ENCODE data around the gene ACTN2.

DNA sequence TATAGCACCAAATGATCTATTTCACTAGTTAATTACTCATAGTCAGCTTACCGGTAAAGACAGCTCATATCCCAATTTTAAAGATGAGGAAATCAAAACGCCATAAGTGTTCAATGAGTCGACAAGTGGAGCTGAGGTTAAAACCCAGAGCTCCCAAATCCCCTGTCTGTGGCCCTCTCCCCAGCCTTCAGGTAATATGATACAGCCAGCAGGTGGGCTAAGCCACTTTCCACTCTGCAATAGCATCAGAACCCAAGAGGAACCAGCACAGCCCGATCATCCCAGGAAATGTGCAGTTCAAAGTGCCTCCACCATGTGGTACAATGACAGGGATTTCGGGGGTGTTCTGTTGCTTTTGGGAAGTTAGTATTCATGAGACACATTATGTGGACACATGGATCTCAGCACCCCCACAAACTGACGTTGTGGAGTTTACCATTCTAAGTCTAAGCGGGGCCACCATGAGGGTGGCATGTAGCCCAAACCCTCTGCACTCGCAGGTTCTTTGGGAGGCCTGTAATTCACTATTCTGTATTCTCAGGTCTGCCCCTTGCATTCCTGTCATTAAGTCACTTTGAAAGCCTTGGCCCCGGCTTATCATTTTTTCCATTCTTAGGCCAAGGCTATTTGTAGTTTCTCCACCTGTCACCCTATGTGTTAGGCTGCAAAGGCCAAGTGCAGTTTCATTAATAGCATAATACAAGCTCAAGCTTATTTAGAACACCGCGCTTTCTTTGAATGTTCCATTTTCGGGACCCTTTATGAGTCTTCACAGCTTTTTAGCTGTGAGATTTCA lies 26.3 kb upstream of the ACTN2 start:
- TF ChIP-seq POLR2AphosphoS5 (IDR thresholded peaks at IDR 0.05; ENCODE audit: low read depth, low read length) (no peak), TCF7L2 (IDR thresholded peaks at IDR 0.05; ENCODE audit: low read depth, low read length) (no peak), REST (IDR thresholded peaks at IDR 0.05; ENCODE audit: insufficient read depth in 1 of 2, low read depth in 2 of 2, low read length in 1 of 2) (no peak)
- TF ChIP-seq, protein P1, sequence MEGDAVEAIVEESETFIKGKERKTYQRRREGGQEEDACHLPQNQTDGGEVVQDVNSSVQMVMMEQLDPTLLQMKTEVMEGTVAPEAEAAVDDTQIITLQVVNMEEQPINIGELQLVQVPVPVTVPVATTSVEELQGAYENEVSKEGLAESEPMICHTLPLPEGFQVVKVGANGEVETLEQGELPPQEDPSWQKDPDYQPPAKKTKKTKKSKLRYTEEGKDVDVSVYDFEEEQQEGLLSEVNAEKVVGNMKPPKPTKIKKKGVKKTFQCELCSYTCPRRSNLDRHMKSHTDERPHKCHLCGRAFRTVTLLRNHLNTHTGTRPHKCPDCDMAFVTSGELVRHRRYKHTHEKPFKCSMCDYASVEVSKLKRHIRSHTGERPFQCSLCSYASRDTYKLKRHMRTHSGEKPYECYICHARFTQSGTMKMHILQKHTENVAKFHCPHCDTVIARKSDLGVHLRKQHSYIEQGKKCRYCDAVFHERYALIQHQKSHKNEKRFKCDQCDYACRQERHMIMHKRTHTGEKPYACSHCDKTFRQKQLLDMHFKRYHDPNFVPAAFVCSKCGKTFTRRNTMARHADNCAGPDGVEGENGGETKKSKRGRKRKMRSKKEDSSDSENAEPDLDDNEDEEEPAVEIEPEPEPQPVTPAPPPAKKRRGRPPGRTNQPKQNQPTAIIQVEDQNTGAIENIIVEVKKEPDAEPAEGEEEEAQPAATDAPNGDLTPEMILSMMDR (IDR thresholded peaks at IDR 0.05), result no peak
